Endothelial cell of umbilical vein (primary cell): ENCODE measurements around the gene CDK17. TPM values are rescaled to one million over a fixed set of nuclear protein-coding genes. Genes with fewer than 3 reads are reported as not detected.

Experiments used
- BruUV-seq: library from RNA; stranded (reverse); fragments of 400-500 nt; replicated peaks from 2 replicates; lab custom pipeline; 2021; lab: Mats Ljungman, UMichigan
- CTCF ChIA-PET: fragments of 300-600, 350-600 bp; sonication (Branson Sonifier 250); formaldehyde crosslinking; loops from one replicate; lab custom pipeline; 2021; ENCODE audit warnings: antibody characterized with exemption, inconsistent platforms; lab: Charles Lee
- POLR2A ChIA-PET: fragments of 300-600, 350-600 bp; sonication (Branson Sonifier 250); formaldehyde crosslinking; loops from one replicate; lab custom pipeline; 2021; ENCODE audit warnings: antibody characterized with exemption, inconsistent platforms; lab: Charles Lee
- DNase-seq: peaks from one replicate; pipeline ENCODE4 v3.0.0-alpha.2; 2011; ENCODE audit warnings: low read depth, low spot score
- FAIRE-seq: peaks from 2 replicates; lab custom pipeline; 2011; peaks lifted over from hg19 to GRCh38; lab: Jason Lieb, UNC
- H2AFZ ChIP-seq: 2 replicates; pipeline ENCODE4 v1.6.0; 2012; ENCODE audit warnings: low read depth, low read length, control low read depth, inconsistent platforms
- H3K27ac ChIP-seq: 2 replicates; pipeline ENCODE4 v1.5.1; 2011; ENCODE audit warnings: low read depth, mild to moderate bottlenecking, control low read depth, low read length, moderate library complexity; ENCODE audit not compliant: insufficient read depth
- H3K27me3 ChIP-seq, 2 experiments: 2 replicates each; pipeline versions ENCODE4 v1.6.0 to v1.6.1; 2011; ENCODE audit warnings: low read length in 2 of 2, mixed read lengths in 1 of 2; ENCODE audit not compliant: control insufficient read depth in 2 of 2, insufficient read depth in 2 of 2
- H3K36me3 ChIP-seq, 2 experiments: 2 replicates in 1 of 2; 3 replicates in 1 of 2; pipeline ENCODE4 v1.5.1; 2011; ENCODE audit warnings: low read length in 2 of 2, mild to moderate bottlenecking in 1 of 2, moderate library complexity in 1 of 2; ENCODE audit not compliant: control insufficient read depth in 2 of 2, insufficient read depth in 2 of 2; ENCODE audit errors: extremely low read depth in 1 of 2
- H3K4me1 ChIP-seq: 3 replicates; pipeline ENCODE4 v1.5.1; 2011; ENCODE audit warnings: mild to moderate bottlenecking, low read length; ENCODE audit not compliant: control insufficient read depth, insufficient read depth; ENCODE audit errors: extremely low read depth
- H3K4me2 ChIP-seq: 2 replicates; pipeline ENCODE4 v1.6.1; 2011; ENCODE audit warnings: low read length, control low read depth, mixed read lengths; ENCODE audit not compliant: insufficient read depth
- H3K4me3 ChIP-seq, 3 experiments: fragments of 200-600 bp in 1 of 3; sonication (generic), shearing (Covaris generic) in 1 of 3; replicated peaks in 1 of 3; 2 replicates each; pipeline ENCODE4 v1.5.1; 2011 to 2016; ENCODE audit warnings: control low read depth in 3 of 3, low read length in 3 of 3, mild to moderate bottlenecking in 2 of 3, inconsistent platforms in 1 of 3, low read depth in 1 of 3, moderate library complexity in 1 of 3; ENCODE audit not compliant: insufficient read depth in 1 of 3
- H3K79me2 ChIP-seq: 2 replicates; pipeline ENCODE4 v1.6.0; 2012; ENCODE audit warnings: low read length, inconsistent platforms; ENCODE audit not compliant: control insufficient read depth, insufficient read depth
- H3K9ac ChIP-seq: replicated peaks from 2 replicates; pipeline ENCODE3; 2011; ENCODE audit warnings: low read length, control low read depth; ENCODE audit not compliant: insufficient read depth; ENCODE audit errors: extremely low read depth
- H3K9me1 ChIP-seq: replicated peaks from 3 replicates; pipeline ENCODE4 v1.6.0; 2011; ENCODE audit warnings: mild to moderate bottlenecking, low read length; ENCODE audit not compliant: control insufficient read depth, insufficient read depth; ENCODE audit errors: extremely low read depth
- H3K9me3 ChIP-seq: replicated peaks from 2 replicates; pipeline ENCODE4 v1.5.1; 2012; ENCODE audit warnings: low read length, inconsistent platforms; ENCODE audit not compliant: control insufficient read depth, insufficient read depth
- H4K20me1 ChIP-seq: replicated peaks from 2 replicates; pipeline ENCODE3; 2011; ENCODE audit warnings: mild to moderate bottlenecking, low read length; ENCODE audit not compliant: control insufficient read depth, insufficient read depth; ENCODE audit errors: extremely low read depth
- JUN ChIP-seq: IDR thresholded peaks from 2 replicates; pipeline ENCODE4 v1.6.1; 2011; ENCODE audit warnings: borderline replicate concordance, low read depth; ENCODE audit not compliant: insufficient read length, insufficient read depth
- MYC ChIP-seq: IDR thresholded peaks from one replicate; pipeline ENCODE4 v1.6.1; 2011; ENCODE audit warnings: mild to moderate bottlenecking, low read depth, low read length
- POLR2A ChIP-seq: IDR thresholded peaks from 2 replicates; pipeline ENCODE4 v1.6.1; 2012; ENCODE audit warnings: low read depth, mild to moderate bottlenecking, control low read depth, low read length
- POLR2AphosphoS5 ChIP-seq: IDR thresholded peaks from 2 replicates; pipeline ENCODE4 v1.6.1; 2012; ENCODE audit warnings: low read depth, mild to moderate bottlenecking, control low read depth, low read length, moderate library complexity; ENCODE audit not compliant: insufficient read depth
- dilution Hi-C: fragments of 300-500 bp; cut with MboI; formaldehyde crosslinking; loops from one replicate; pipeline ENCODE4 v1.15.0; 2019; ENCODE audit warnings: low sequenced_read_pairs; ENCODE audit not compliant: extremely low pct_ligation_motif_present
- intact Hi-C: fragments of 100-400 bp; cut with micrococcal nuclease; formaldehyde crosslinking; loops from one replicate; pipeline ENCODE4 v1.10.0; 2022
- polyA plus RNA-seq, 4 experiments: library from polyadenylated mRNA; depleted of rRNA in 3 of 4; stranded (reverse) in 3 of 4; unstranded in 1 of 4; fragments of >200 nt; gene quantifications; 2 replicates each; pipeline versions ENCODE4 v1.2.1 to v1.2.3, GENCODE V29; 2011 to 2012; ENCODE audit warnings: missing spikeins in 1 of 4
- total RNA-seq: library from RNA; stranded (reverse); gene quantifications from 2 replicates; pipeline ENCODE4 v1.2.3, GENCODE V29; 2021
- TF ChIP-seq, protein P1 (sequence below), 2 donors: IDR thresholded peaks; 1 replicate in 1 of 2; 2 replicates in 1 of 2; pipeline ENCODE4 v1.5.1; 2011; ENCODE audit warnings: low read length in 2 of 2, mild to moderate bottlenecking in 2 of 2, moderate library complexity in 2 of 2, control low read depth in 1 of 2, inconsistent platforms in 1 of 2, low read depth in 1 of 2; ENCODE audit not compliant: insufficient read depth in 1 of 2; ENCODE audit errors: extremely low read depth in 1 of 2
- TF ChIP-seq, protein P2 (sequence below): IDR thresholded peaks from 2 replicates; pipeline ENCODE4 v1.6.1; 2011; ENCODE audit not compliant: insufficient read depth, insufficient read length

Gene CDK17
- total and polyA plus RNA-seq, 2 donors (not counting 3 experiments of a cell fraction or from before 2014, with no cell fraction given): 61.1 to 176 TPM

DNA sequence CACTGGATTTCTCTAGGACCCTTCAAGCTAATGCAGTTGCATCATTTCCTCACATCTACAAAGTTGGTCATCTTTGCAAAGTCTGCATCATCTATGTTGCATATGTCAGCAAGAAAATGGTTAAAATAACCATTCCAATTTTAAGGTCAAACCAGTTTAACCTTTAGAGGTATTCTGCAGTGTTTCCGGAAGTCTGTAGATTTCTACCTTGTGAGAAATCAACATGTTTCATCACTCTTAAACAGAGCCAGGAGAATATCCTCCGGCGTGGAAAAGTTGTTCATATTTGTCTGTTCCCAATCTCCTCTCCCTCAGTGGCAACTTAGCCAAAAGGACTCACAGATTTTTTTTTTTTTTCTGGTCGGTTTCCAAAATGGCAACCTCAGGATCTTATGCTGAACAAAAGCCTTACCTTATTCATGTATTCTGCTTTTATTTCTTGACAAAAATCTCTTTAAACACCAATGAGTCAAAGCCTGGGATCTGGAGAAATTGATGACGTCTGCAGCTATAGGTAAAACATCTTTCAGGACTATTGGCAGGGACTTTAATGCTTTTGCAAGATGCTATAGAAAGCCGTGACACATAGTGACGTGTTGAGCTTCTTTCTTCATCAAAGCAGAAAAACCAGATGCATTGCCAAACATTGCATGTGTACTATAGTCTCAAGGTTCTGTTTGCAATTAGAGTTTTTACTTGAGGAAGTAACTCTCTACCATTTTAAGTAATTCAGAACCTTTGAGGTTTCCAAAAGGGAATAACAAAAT lies 16.0 kb upstream of the CDK17 start:
- Histone ChIP-seq H3K9me3 (no peaks in the 10 kb centered on the region), H4K20me1 (no peaks in the 10 kb centered on the region), H3K27me3 (no peaks in the 10 kb centered on the region), H3K27ac (no peak overlapping the region), H3K36me3 (no peaks in the 10 kb centered on the region), H3K4me3 (no peak overlapping the region), H3K4me1 (peaks cover 43% of the 10 kb centered on the region), H3K9ac (no peak overlapping the region), H2AFZ (no peak overlapping the region), H3K79me2 (no peaks in the 10 kb centered on the region), H3K9me1 (no peaks in the 10 kb centered on the region), H3K4me2 (no peak overlapping the region)
- dilution Hi-C loops: no loop called here
- POLR2A ChIA-PET: interaction anchor here (1.5 to 1.8 kb wide), 2 partner anchors 15 to 22 kb away, joined by 3 read pairs; no protein-coding TSS in a partner anchor
- TF ChIP-seq POLR2AphosphoS5: peak; percentile 17
- TF ChIP-seq, protein P1, sequence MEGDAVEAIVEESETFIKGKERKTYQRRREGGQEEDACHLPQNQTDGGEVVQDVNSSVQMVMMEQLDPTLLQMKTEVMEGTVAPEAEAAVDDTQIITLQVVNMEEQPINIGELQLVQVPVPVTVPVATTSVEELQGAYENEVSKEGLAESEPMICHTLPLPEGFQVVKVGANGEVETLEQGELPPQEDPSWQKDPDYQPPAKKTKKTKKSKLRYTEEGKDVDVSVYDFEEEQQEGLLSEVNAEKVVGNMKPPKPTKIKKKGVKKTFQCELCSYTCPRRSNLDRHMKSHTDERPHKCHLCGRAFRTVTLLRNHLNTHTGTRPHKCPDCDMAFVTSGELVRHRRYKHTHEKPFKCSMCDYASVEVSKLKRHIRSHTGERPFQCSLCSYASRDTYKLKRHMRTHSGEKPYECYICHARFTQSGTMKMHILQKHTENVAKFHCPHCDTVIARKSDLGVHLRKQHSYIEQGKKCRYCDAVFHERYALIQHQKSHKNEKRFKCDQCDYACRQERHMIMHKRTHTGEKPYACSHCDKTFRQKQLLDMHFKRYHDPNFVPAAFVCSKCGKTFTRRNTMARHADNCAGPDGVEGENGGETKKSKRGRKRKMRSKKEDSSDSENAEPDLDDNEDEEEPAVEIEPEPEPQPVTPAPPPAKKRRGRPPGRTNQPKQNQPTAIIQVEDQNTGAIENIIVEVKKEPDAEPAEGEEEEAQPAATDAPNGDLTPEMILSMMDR (IDR thresholded peaks at IDR 0.05; ENCODE audit: extremely low read depth in 1 of 2, insufficient read depth in 1 of 2, low read depth in 1 of 2, low read length in 2 of 2): no peak
- TF ChIP-seq JUN: no peak
- TF ChIP-seq MYC: no peak
- TF ChIP-seq POLR2A: no peak
- TF ChIP-seq, protein P2, sequence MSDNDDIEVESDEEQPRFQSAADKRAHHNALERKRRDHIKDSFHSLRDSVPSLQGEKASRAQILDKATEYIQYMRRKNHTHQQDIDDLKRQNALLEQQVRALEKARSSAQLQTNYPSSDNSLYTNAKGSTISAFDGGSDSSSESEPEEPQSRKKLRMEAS: no peak
- FAIRE-seq (no peak), DNase-seq (peak; percentile 33)
- BruUV-seq: no TSS peak
- CTCF ChIA-PET: interaction anchor here (1.3 to 2.3 kb wide), 2 partner anchors 12 to 15 kb away, joined by 8 to 11 read pairs; partner anchors contain the start of gene CDK17
- intact Hi-C loops: no loop called here
